ENCODE results near the gene SERGEF. TPM values are rescaled to one million over a fixed set of nuclear protein-coding genes. Genes with fewer than 3 reads are reported as not detected.

The SERGEF gene
- polyA plus RNA-seq, 2 of the 4 experiments (the other 2 are of a cell fraction), result 20.7 to 24.1 TPM

DNA sequence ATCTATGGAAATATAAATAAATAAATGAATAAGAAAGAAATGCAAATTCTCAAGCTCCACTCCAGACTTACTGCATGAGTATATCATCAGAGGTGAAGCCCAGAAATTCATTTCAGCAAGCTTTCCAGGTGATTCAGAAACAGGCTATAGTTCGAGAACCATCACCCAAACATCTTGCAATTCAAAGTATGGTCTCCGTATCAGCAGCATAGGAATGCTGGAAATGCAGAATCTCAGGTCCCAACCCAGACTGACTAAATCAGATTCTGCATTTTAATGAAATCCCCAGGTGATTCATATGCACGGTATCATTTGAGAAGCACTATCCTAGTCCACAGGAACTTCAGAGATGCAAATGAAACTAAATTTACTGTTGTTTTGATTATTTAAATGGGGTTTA, 95.3 kb downstream of the SERGEF start:
- H3K27ac ChIP-seq, result no peak overlapping the region
- no peak for FAIRE-seq
- H3K4me3 ChIP-seq, result no peak overlapping the region
- no peak overlapping the region for H3K4me2 ChIP-seq
- no peaks in the 10 kb centered on the region for H3K9me3 ChIP-seq
- 95% methylated on average over 3 of the region's 3 CpGs for WGBS (ENCODE audit: missing lambda C conversion rate)
- H3K4me1 ChIP-seq, result no peaks in the 10 kb centered on the region
- ChIA-PET CTCF (interaction anchor here (1.0 kb wide), 1 partner anchor 12 kb away, joined by 3 read pairs; no protein-coding TSS in a partner anchor), POLR2A (no interaction called here)
- DNase-seq (ENCODE audit: low read depth in 1 of 2, low spot score in 1 of 2), result no peak
- TF ChIP-seq, protein P1, sequence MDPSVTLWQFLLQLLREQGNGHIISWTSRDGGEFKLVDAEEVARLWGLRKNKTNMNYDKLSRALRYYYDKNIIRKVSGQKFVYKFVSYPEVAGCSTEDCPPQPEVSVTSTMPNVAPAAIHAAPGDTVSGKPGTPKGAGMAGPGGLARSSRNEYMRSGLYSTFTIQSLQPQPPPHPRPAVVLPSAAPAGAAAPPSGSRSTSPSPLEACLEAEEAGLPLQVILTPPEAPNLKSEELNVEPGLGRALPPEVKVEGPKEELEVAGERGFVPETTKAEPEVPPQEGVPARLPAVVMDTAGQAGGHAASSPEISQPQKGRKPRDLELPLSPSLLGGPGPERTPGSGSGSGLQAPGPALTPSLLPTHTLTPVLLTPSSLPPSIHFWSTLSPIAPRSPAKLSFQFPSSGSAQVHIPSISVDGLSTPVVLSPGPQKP (IDR thresholded peaks at IDR 0.05; ENCODE audit: low read depth, low read length), result no peak
- ATAC-seq, result no peak

DNA sequence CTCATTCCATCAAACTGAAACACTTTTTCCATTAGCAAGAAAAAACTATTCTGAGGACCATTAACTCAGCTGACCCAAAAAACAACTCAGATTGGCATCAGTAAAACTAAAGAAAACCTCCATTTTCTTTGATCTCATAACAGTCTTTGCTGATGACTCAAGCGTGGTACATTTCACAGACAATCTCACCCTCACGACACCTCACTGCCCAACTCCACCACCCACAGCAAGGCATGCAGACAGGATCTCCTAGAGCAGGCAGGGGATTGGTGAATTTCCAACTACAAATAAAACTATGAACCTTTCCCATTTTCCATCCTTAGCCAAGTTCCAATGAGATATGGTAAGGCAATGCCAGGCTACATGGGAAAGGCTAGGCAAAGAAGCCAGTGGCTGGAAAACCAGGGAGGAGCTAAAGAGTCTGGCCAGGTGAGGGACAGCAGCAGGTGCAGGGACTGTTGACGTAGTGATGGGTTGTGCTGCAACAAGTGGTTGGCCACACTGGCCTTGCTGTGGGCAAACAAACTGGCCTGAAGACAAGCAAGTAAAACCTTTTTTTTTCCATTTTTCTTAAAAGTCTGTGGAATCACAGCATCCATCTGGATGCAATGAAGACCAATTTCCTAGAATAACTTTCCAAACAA, 97.2 kb downstream of the SERGEF start:
- no peak for DNase-seq (ENCODE audit: low read depth in 1 of 2, low spot score in 1 of 2)
- no peak for FAIRE-seq
- TF ChIP-seq FOSB (CRISPR knock-in tag; IDR thresholded peaks at IDR 0.05), result no peak
- TF ChIP-seq, protein P2, sequence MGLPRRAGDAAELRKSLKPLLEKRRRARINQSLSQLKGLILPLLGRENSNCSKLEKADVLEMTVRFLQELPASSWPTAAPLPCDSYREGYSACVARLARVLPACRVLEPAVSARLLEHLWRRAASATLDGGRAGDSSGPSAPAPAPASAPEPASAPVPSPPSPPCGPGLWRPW (IDR thresholded peaks at IDR 0.05), result no peak
- TF ChIP-seq, protein P3, sequence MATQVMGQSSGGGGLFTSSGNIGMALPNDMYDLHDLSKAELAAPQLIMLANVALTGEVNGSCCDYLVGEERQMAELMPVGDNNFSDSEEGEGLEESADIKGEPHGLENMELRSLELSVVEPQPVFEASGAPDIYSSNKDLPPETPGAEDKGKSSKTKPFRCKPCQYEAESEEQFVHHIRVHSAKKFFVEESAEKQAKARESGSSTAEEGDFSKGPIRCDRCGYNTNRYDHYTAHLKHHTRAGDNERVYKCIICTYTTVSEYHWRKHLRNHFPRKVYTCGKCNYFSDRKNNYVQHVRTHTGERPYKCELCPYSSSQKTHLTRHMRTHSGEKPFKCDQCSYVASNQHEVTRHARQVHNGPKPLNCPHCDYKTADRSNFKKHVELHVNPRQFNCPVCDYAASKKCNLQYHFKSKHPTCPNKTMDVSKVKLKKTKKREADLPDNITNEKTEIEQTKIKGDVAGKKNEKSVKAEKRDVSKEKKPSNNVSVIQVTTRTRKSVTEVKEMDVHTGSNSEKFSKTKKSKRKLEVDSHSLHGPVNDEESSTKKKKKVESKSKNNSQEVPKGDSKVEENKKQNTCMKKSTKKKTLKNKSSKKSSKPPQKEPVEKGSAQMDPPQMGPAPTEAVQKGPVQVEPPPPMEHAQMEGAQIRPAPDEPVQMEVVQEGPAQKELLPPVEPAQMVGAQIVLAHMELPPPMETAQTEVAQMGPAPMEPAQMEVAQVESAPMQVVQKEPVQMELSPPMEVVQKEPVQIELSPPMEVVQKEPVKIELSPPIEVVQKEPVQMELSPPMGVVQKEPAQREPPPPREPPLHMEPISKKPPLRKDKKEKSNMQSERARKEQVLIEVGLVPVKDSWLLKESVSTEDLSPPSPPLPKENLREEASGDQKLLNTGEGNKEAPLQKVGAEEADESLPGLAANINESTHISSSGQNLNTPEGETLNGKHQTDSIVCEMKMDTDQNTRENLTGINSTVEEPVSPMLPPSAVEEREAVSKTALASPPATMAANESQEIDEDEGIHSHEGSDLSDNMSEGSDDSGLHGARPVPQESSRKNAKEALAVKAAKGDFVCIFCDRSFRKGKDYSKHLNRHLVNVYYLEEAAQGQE (IDR thresholded peaks at IDR 0.05), result no peak
- no peak for TF ChIP-seq CBX8 (IDR thresholded peaks at IDR 0.05)
- no peak for TF ChIP-seq HEYL (CRISPR knock-in tag; IDR thresholded peaks at IDR 0.05)
- TF ChIP-seq, protein P4, sequence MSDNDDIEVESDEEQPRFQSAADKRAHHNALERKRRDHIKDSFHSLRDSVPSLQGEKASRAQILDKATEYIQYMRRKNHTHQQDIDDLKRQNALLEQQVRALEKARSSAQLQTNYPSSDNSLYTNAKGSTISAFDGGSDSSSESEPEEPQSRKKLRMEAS (IDR thresholded peaks at IDR 0.05), result no peak
- no peak for TF ChIP-seq FOSL2 (IDR thresholded peaks at IDR 0.05)
- TF ChIP-seq FOSL2 (CRISPR knock-in tag; IDR thresholded peaks at IDR 0.05), result no peak
- TF ChIP-seq PHF8 (IDR thresholded peaks at IDR 0.05; ENCODE audit: borderline replicate concordance, low read depth), result no peak
- TF ChIP-seq, protein P5, sequence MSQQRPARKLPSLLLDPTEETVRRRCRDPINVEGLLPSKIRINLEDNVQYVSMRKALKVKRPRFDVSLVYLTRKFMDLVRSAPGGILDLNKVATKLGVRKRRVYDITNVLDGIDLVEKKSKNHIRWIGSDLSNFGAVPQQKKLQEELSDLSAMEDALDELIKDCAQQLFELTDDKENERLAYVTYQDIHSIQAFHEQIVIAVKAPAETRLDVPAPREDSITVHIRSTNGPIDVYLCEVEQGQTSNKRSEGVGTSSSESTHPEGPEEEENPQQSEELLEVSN (IDR thresholded peaks at IDR 0.05; ENCODE audit: borderline replicate concordance, low read depth), result no peak
- TF ChIP-seq NR3C1 (IDR thresholded peaks at IDR 0.05), result no peak
- no peak for TF ChIP-seq TFCP2L1 (CRISPR knock-in tag; IDR thresholded peaks at IDR 0.05)
- TF ChIP-seq, protein P6, sequence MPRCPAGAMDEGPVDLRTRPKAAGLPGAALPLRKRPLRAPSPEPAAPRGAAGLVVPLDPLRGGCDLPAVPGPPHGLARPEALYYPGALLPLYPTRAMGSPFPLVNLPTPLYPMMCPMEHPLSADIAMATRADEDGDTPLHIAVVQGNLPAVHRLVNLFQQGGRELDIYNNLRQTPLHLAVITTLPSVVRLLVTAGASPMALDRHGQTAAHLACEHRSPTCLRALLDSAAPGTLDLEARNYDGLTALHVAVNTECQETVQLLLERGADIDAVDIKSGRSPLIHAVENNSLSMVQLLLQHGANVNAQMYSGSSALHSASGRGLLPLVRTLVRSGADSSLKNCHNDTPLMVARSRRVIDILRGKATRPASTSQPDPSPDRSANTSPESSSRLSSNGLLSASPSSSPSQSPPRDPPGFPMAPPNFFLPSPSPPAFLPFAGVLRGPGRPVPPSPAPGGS (IDR thresholded peaks at IDR 0.05), result no peak
- TF ChIP-seq POLR2A (IDR thresholded peaks at IDR 0.05; ENCODE audit: low read length), result no peak
- no peak for TF ChIP-seq MAFK (IDR thresholded peaks at IDR 0.05; ENCODE audit: partially characterized antibody)
- TF ChIP-seq TP53 (CRISPR knock-in tag; IDR thresholded peaks at IDR 0.05), result no peak
- TF ChIP-seq, protein P7, sequence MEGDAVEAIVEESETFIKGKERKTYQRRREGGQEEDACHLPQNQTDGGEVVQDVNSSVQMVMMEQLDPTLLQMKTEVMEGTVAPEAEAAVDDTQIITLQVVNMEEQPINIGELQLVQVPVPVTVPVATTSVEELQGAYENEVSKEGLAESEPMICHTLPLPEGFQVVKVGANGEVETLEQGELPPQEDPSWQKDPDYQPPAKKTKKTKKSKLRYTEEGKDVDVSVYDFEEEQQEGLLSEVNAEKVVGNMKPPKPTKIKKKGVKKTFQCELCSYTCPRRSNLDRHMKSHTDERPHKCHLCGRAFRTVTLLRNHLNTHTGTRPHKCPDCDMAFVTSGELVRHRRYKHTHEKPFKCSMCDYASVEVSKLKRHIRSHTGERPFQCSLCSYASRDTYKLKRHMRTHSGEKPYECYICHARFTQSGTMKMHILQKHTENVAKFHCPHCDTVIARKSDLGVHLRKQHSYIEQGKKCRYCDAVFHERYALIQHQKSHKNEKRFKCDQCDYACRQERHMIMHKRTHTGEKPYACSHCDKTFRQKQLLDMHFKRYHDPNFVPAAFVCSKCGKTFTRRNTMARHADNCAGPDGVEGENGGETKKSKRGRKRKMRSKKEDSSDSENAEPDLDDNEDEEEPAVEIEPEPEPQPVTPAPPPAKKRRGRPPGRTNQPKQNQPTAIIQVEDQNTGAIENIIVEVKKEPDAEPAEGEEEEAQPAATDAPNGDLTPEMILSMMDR (IDR thresholded peaks at IDR 0.05), result no peak
- no peak for TF ChIP-seq FOXS1 (CRISPR knock-in tag; IDR thresholded peaks at IDR 0.05)
- 95% methylated on average over 3 of the region's 3 CpGs for WGBS (ENCODE audit: missing lambda C conversion rate)
- no peak overlapping the region for H3K4me2 ChIP-seq
- no peaks in the 10 kb centered on the region for H3K9me3 ChIP-seq
- H3K4me1 ChIP-seq, result no peaks in the 10 kb centered on the region
- POLR2A ChIA-PET, result no interaction called here
- CTCF ChIA-PET, result interaction anchor here (0.7 to 1.5 kb wide), 3 partner anchors 53 to 317 kb away, joined by 3 read pairs; no protein-coding TSS in a partner anchor
- no peak for ATAC-seq
- no peak overlapping the region for H3K27ac ChIP-seq
- no peak overlapping the region for H3K4me3 ChIP-seq

Data from A549 (cell line).